Neural crest cell (in vitro differentiated cells): ENCODE measurements around the gene APC. TPM values are rescaled to one million over a fixed set of nuclear protein-coding genes. Genes with fewer than 3 reads are reported as not detected.
A peak's percentile ranks its signal among the peaks of the same experiment; 100 is the strongest.

Source experiments
- DNase-seq: peaks from one replicate; pipeline ENCODE4 v3.0.0; 2021; ENCODE audit warnings: low read depth, mixed read lengths, low spot score
- H3K27ac Mint-ChIP-seq: one replicate; pipeline ENCODE4 v1.8.0; 2021; ENCODE audit warnings: mild to moderate bottlenecking, mixed read lengths; ENCODE audit not compliant: unreplicated experiment
- H3K27me3 Mint-ChIP-seq: 2 replicates; pipeline ENCODE4 v1.8.0; 2021; ENCODE audit warnings: low read depth, mild to moderate bottlenecking, mixed read lengths
- H3K36me3 Mint-ChIP-seq: 2 replicates; pipeline ENCODE4 v1.8.0; 2021; ENCODE audit warnings: low read depth, mild to moderate bottlenecking, mixed read lengths
- H3K4me1 Mint-ChIP-seq: 2 replicates; pipeline ENCODE4 v1.8.0; 2021; ENCODE audit warnings: mixed read lengths
- H3K4me3 Mint-ChIP-seq: one replicate; pipeline ENCODE4 v1.8.0; 2021; ENCODE audit warnings: mild to moderate bottlenecking, mixed read lengths
- H3K9me3 Mint-ChIP-seq: 2 replicates; pipeline ENCODE4 v1.8.0; 2021; ENCODE audit warnings: mixed read lengths
- CTCF ChIP-seq: fragments of 200-600 bp; sonication (generic); conservative IDR thresholded peaks from 2 replicates; pipeline ENCODE4 v1.5.0; 2021; ENCODE audit warnings: antibody characterized with exemption, mild to moderate bottlenecking
- total RNA-seq: library from RNA; stranded (reverse); gene quantifications from 2 replicates; pipeline ENCODE4 v1.2.1, GENCODE V29; 2021

APC gene
- total RNA-seq, 1 donor from 2014 or later = 48.4 TPM

DNA sequence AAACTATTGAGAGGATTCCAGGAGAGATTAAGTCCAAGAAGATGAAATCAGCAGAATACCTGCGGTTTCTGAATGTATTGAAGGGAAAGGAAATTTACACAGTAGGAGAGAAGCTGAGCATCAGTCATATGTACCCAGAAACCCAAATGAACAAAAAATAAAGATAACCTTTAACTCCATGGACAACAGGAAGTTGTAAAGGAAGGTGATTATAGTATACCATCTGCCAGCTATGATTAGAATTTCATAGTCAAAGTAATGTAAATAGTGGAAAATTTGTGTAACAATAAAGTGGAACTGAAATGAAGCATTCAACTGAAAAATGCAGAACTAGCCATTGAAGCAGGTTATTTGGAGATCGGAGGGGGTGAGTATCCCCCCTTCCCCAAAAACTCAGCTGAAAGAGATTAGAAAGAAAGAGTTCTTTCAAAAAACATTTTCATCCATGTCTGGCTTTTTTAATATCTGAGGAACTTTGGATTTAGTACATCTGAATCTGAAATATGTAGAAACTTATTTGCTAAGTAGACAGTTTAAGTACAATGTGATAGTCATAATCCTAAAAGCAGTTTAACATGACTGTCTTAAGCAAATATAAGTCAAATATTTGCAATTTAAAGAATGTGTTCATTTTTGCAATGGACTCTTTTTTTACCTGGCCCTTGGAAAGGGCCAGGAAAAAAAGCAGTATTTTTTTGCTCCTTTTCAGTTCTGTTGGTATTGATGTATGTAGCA, 58.4 kb downstream of the APC start:
- no peak for TF ChIP-seq CTCF

GRCh38 chr5:112799661-112800060, 62.0 kb downstream of the APC start:
- Mint-ChIP-seq H3K4me3 (no peak overlapping the region), H3K27ac (no peak overlapping the region), H3K4me1 (no peaks in the 10 kb centered on the region), H3K36me3 (peaks cover 13% of the 10 kb centered on the region), H3K9me3 (no peaks in the 10 kb centered on the region), H3K27me3 (no peaks in the 10 kb centered on the region)
- DNase-seq = no peak
- no peak for TF ChIP-seq CTCF

More for the DNA sequence above, 58.4 kb downstream of the APC start:
- Mint-ChIP-seq H3K27me3 (no peaks in the 10 kb centered on the region), H3K9me3 (no peaks in the 10 kb centered on the region), H3K4me3 (no peak overlapping the region), H3K27ac (no peak overlapping the region), H3K36me3 (peaks cover 17% of the 10 kb centered on the region), H3K4me1 (no peaks in the 10 kb centered on the region)
- DNase-seq = no peak

DNA sequence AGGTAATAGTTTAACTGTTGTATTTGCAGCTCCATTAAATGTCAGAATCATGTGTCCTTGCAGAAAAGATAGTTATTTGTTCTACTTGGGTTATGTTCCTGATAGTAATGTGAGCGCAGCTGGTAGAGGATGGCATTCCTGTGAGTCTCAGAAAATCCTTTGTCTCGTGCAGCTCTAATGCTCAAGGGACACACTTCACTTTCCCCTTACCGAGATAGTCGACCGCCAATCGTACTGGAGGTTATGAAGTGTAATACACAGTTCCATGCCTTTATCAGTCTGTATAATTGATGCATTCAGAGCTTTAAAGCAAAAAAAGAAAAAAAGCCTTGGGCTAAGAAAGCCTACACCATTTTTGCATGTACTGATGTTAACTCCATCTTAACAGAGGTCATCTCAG, 63.2 kb downstream of the APC start:
- no peak overlapping the region for H3K27ac Mint-ChIP-seq

DNA sequence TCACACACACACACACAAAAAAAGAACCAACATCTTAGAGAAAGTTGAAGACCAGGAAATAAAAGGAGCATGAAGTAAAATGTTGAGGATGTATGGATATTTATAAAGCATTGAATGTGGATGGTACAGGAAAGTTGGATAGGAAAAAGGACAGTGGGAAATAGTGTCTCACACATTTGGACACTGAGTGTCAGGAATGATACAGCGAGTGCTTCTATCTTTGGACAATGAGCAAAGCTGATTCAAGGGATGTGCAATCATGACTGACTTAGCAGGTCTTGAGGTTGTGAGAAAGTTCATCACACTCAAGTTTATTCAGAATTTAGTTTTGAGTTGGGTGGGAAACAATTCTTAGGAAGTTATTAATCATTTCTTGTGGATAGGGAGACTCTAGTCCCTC, 73.3 kb downstream of the APC start:
- no peaks in the 10 kb centered on the region for H3K27me3 Mint-ChIP-seq
- peak overlapping the region; percentile 13 for H3K27ac Mint-ChIP-seq
- no peak overlapping the region for H3K4me3 Mint-ChIP-seq
- H3K4me1 Mint-ChIP-seq = no peaks in the 10 kb centered on the region
- peaks cover 31% of the 10 kb centered on the region for H3K36me3 Mint-ChIP-seq
- peaks cover 3% of the 10 kb centered on the region for H3K9me3 Mint-ChIP-seq
- DNase-seq = no peak
- no peak for TF ChIP-seq CTCF

More for the DNA sequence above, 63.2 kb downstream of the APC start:
- no peak overlapping the region for H3K4me3 Mint-ChIP-seq
- peaks cover 13% of the 10 kb centered on the region for H3K36me3 Mint-ChIP-seq
- no peak for DNase-seq
- no peaks in the 10 kb centered on the region for H3K27me3 Mint-ChIP-seq
- no peak for TF ChIP-seq CTCF
- no peaks in the 10 kb centered on the region for H3K4me1 Mint-ChIP-seq
- no peaks in the 10 kb centered on the region for H3K9me3 Mint-ChIP-seq

GRCh38 chr5:112812549-112812948, 74.9 kb downstream of the APC start:
- no peak for DNase-seq
- no peaks in the 10 kb centered on the region for H3K4me1 Mint-ChIP-seq
- H3K27me3 Mint-ChIP-seq = no peaks in the 10 kb centered on the region
- H3K27ac Mint-ChIP-seq = no peak overlapping the region
- H3K36me3 Mint-ChIP-seq = peaks cover 31% of the 10 kb centered on the region
- peaks cover 3% of the 10 kb centered on the region for H3K9me3 Mint-ChIP-seq
- no peak for TF ChIP-seq CTCF
- no peak overlapping the region for H3K4me3 Mint-ChIP-seq
